Naive thymus-derived CD8-positive, alpha-beta T cell (primary cell): Measurements from ENCODE around the gene THRSP. TPM values are rescaled to one million over a fixed set of nuclear protein-coding genes. Genes with fewer than 3 reads are reported as not detected.
A peak's percentile ranks its signal among the peaks of the same experiment; 100 is the strongest.
"Not testable (repeated sequence)": the region's sequence is repeated elsewhere in the genome, so short reads cannot be mapped to it uniquely, and the experiment has no call there.

ENCODE experiments used
- ATAC-seq, 2 donors: fragments of 150-1000 bp; cut with Tn5 transposase in 1 of 2; sonication (Bioruptor Pico), chemical (Tn5 transposase) in 1 of 2; 1 replicate in 1 of 2; 2 replicates in 1 of 2; pipeline ENCODE4 v1.10.0; 2021; ENCODE audit warnings: mild to moderate bottlenecking in 2 of 2, moderate library complexity in 2 of 2
- POLR2A ChIA-PET: fragments of 350-600 bp; sonication (Branson Sonifier 250); formaldehyde crosslinking; loops from one replicate; lab custom pipeline; 2021; ENCODE audit warnings: antibody characterized with exemption; lab: Charles Lee
- DNase-seq, 10 donors: peaks; one replicate each; pipeline versions ENCODE4 v3.0.0 to v3.0.0-alpha.2; 2020 to 2022
- H3K27ac Mint-ChIP-seq, 10 donors: one replicate each; pipeline ENCODE4 v1.8.0; 2020 to 2022; ENCODE audit warnings: mild to moderate bottlenecking in 10 of 10, mixed read lengths in 10 of 10, moderate library complexity in 4 of 10, inconsistent platforms in 1 of 10
- H3K27me3 Mint-ChIP-seq, 5 donors: one replicate each; pipeline ENCODE4 v1.8.0; 2021 to 2022; ENCODE audit warnings: mixed read lengths in 5 of 5
- H3K36me3 Mint-ChIP-seq, 3 donors: one replicate each; pipeline ENCODE4 v1.8.0; 2020 to 2022; ENCODE audit warnings: mixed read lengths in 3 of 3, mild to moderate bottlenecking in 2 of 3, inconsistent platforms in 1 of 3
- H3K4me1 Mint-ChIP-seq, 4 donors: one replicate each; pipeline ENCODE4 v1.8.0; 2021 to 2022; ENCODE audit warnings: mixed read lengths in 4 of 4
- H3K4me3 Mint-ChIP-seq, 10 donors: one replicate each; pipeline ENCODE4 v1.8.0; 2020 to 2022; ENCODE audit warnings: mild to moderate bottlenecking in 10 of 10, mixed read lengths in 10 of 10, moderate library complexity in 6 of 10, inconsistent platforms in 1 of 10
- H3K9me3 Mint-ChIP-seq, 9 donors: one replicate each; pipeline ENCODE4 v1.8.0; 2020 to 2022; ENCODE audit warnings: mixed read lengths in 9 of 9, mild to moderate bottlenecking in 3 of 9, inconsistent platforms in 1 of 9, moderate library complexity in 1 of 9
- polyA plus RNA-seq, 3 donors: library from polyadenylated mRNA; unstranded; fragments of 300-500 nt; fragmentation: Illumina TruSeq; gene quantifications; one replicate each; pipeline ENCODE4 v1.2.3, GENCODE V29; 2021
- total RNA-seq, 8 experiments: library from RNA in 2 of 8; stranded (reverse) in 2 of 8; gene quantifications; one replicate each; pipeline ENCODE4 v1.2.3 and lab custom pipeline; 2021 to 2026

The THRSP gene
- not detected for total RNA-seq
- polyA plus RNA-seq: not detected
- total RNA-seq (lab: John Stamatoyannopoulos, UW): 0 reads per million in 6 experiments

- no peaks in the 10 kb centered on the region for H3K27me3 Mint-ChIP-seq
- H3K4me1 Mint-ChIP-seq: no peaks in the 10 kb centered on the region
- H3K4me3 Mint-ChIP-seq: no peak within 1 kb of the TSS
- H3K9me3 Mint-ChIP-seq: no peaks in the 10 kb centered on the region
- H3K36me3 Mint-ChIP-seq: peaks cover 0 to 18% (median 14%) of the 10 kb centered on the region in 3 donors
- POLR2A ChIA-PET: no interaction called here
- H3K27ac Mint-ChIP-seq: peak within 1 kb of the TSS in 2 of 10 donors; percentile 14 to 41
- no peak for ATAC-seq
- DNase-seq: no peak
Measured at GRCh38 chr11:78063440-78064181, at the start of gene THRSP. THRSP (plus strand) TSS chr11:78063861; CDS start chr11:78063882, 21 bp downstream.

DNA sequence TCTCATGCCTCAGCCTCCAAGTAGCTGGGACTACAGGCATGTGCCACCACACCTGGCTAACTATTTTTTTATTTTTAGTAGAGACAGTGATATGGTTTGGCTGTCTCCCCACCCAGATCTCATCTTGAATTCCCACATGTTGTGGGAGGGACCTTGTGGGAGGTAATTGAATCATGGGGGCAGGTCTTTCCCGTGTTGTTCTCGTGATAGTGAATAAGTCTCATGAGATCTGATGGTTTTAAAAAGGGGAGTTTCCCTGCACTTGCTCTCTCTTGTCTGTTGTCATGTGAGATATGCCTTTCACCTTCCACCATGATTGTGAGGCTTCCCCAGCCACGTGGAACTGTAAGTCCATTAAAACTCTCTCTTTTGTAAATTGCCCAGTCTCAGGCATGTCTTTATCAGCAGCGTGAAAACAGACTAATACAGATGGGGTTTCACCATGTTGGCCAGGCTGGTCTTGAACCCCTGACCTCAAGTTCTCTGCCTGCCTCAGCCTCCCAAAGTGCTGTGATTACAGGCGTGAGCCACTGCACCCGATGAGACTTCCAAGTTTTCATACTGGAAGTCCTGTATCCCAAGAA lies 48.6 kb upstream of the THRSP start:
- ATAC-seq, H3K27ac Mint-ChIP-seq, H3K36me3 Mint-ChIP-seq, H3K27me3 Mint-ChIP-seq, POLR2A ChIA-PET, H3K4me1 Mint-ChIP-seq, H3K9me3 Mint-ChIP-seq, DNase-seq, H3K4me3 Mint-ChIP-seq: not testable (repeated sequence)

GRCh38 chr11:78015878-78016277 lies 47.8 kb upstream of the THRSP start:
- ATAC-seq (no peak), DNase-seq (no peak)
- no peak overlapping the region for H3K27ac Mint-ChIP-seq
- no peak overlapping the region for H3K4me3 Mint-ChIP-seq
- no peaks in the 10 kb centered on the region for H3K9me3 Mint-ChIP-seq
- POLR2A ChIA-PET: no interaction called here
- H3K4me1 Mint-ChIP-seq: no peaks in the 10 kb centered on the region
- peaks cover 0 to 6% (median 2%) of the 10 kb centered on the region in 5 donors for H3K27me3 Mint-ChIP-seq
- no peaks in the 10 kb centered on the region for H3K36me3 Mint-ChIP-seq

- H3K4me1 Mint-ChIP-seq: peaks cover 2 to 7% (median 3%) of the 10 kb centered on the region in 4 donors
- H3K36me3 Mint-ChIP-seq: no peaks in the 10 kb centered on the region
- H3K4me3 Mint-ChIP-seq: no peak overlapping the region
- peaks cover 12 to 28% (median 21%) of the 10 kb centered on the region in 5 donors for H3K27me3 Mint-ChIP-seq
- POLR2A ChIA-PET: no interaction called here
- no peak overlapping the region for H3K27ac Mint-ChIP-seq
- ATAC-seq (no peak), DNase-seq (no peak)
- H3K9me3 Mint-ChIP-seq: no peaks in the 10 kb centered on the region
Measured at GRCh38 chr11:78019808-78020207, 43.9 kb upstream of the THRSP start.

DNA sequence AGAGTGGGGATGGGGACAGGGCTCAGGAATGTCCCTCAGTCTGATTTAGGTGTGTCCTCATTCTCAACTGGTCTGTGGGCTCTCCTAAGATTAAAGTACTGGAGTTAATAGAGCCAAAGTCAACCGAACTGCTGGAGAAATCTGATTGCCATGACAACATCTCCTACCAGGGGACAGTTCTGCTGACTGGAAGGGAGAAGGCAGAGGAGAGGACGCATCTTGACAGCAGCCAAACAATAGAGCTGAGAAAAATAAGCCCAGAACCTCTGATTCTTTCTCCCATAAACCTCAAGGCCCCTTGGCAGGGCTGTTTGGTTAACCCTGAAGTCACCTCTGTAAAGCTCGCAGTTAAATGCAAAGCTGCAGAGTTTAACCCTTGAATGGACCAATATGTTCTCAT lies 43.4 kb upstream of the THRSP start:
- Mint-ChIP-seq H3K9me3 (no peaks in the 10 kb centered on the region), H3K4me3 (no peak overlapping the region), H3K27ac (no peak overlapping the region), H3K27me3 (peaks cover 12 to 28% (median 21%) of the 10 kb centered on the region in 5 donors), H3K4me1 (peaks cover 2 to 7% (median 3%) of the 10 kb centered on the region in 4 donors), H3K36me3 (no peaks in the 10 kb centered on the region)
- DNase-seq (no peak), ATAC-seq (no peak)
- POLR2A ChIA-PET: no interaction called here

- H3K27ac Mint-ChIP-seq: peak overlapping the region in 3 of 10 donors; percentile 8 to 72 (median 29)
- ATAC-seq (no peak), DNase-seq (no peak)
- no peaks in the 10 kb centered on the region for H3K36me3 Mint-ChIP-seq
- H3K9me3 Mint-ChIP-seq: no peaks in the 10 kb centered on the region
- peaks cover 2 to 7% (median 3%) of the 10 kb centered on the region in 4 donors for H3K4me1 Mint-ChIP-seq
- POLR2A ChIA-PET: no interaction called here
- H3K27me3 Mint-ChIP-seq: peaks cover 12 to 28% (median 21%) of the 10 kb centered on the region in 5 donors
- no peak overlapping the region for H3K4me3 Mint-ChIP-seq
Measured at GRCh38 chr11:78021611-78022010, 42.0 kb upstream of the THRSP start.

DNA sequence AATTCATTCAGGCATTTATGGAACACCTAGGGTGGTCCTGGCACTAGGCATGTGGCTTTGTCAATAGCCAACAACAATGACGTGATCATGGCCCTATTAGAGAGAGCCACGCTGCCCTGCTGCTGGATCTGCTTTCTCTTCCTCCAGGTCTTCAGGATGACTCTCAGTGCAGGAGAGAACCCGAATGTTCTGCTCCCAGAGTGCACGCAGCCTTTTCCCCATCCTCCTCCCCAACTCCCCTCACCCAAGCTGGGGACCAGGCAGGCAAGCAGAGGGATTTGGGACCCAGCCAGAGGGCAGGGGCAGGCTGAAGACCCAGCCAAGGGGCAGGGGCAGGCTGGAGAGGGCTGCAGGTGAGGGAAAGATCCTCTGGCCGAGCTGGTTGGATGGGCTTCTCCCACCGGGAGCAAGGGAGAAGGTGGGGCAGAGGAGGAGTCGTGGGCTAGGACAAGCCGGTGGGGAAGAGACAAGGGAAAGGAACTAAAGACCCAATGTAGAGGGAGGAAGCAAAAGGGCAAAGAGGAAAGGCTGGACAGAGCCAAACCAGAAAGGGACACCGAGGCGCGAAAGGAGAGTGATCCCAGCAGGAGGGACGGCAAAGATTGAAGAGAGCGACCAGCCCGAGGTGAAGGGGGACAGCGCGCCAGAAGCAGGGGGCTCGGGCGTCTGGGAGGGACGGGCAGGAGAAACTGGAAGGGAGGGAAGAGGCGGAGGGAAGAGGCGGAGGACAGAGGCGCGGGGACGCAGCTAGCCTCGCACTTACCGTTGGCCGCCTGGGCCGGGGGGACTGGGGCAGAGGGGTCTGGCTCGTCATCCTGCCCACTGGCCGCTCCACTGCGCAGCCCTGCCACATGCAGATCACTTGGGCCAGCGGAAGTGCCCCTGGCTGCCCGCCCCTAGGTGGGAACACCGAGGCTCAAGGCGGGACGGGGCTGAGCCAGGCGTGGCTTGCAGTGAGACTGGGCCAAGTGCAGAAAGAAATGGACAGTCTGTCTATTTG lies 41.0 kb upstream of the THRSP start, which contains the start of gene KCTD14:
Gene KCTD14 (minus strand): TSS at position 880 of the 1,000 bp plus-strand sequence. CDS start 27 bp downstream, at position 853.
- POLR2A ChIA-PET: no interaction called here

GRCh38 chr11:78023426-78023825 lies 40.2 kb upstream of the THRSP start:
- peaks cover 2 to 7% (median 3%) of the 10 kb centered on the region in 4 donors for H3K4me1 Mint-ChIP-seq
- H3K9me3 Mint-ChIP-seq: no peaks in the 10 kb centered on the region
- no peak for ATAC-seq
- peaks cover 12 to 28% (median 21%) of the 10 kb centered on the region in 5 donors for H3K27me3 Mint-ChIP-seq
- H3K36me3 Mint-ChIP-seq: no peaks in the 10 kb centered on the region
- H3K4me3 Mint-ChIP-seq: no peak overlapping the region
- POLR2A ChIA-PET: no interaction called here
- no peak overlapping the region for H3K27ac Mint-ChIP-seq
- no peak for DNase-seq

More for the DNA sequence above, 41.0 kb upstream of the THRSP start, which contains the start of gene KCTD14:
- Mint-ChIP-seq H3K4me1 (peaks cover 2 to 7% (median 3%) of the 10 kb centered on the region in 4 donors), H3K27me3 (peaks cover 12 to 28% (median 21%) of the 10 kb centered on the region in 5 donors), H3K36me3 (no peaks in the 10 kb centered on the region), H3K9me3 (no peaks in the 10 kb centered on the region), H3K4me3 (peak within 1 kb of the TSS in 2 of 10 donors; percentile 25 to 44), H3K27ac (peak within 1 kb of the TSS in 1 of 10 donors; percentile 50)
- no peak for DNase-seq
- no peak for ATAC-seq

GRCh38 chr11:78025378-78025777 lies 38.3 kb upstream of the THRSP start:
- POLR2A ChIA-PET: interaction anchor here (0.7 kb wide), 1 partner anchor 16 kb away, joined by 4 read pairs; no protein-coding TSS in a partner anchor
- Mint-ChIP-seq H3K27me3 (peaks cover 12 to 28% (median 17%) of the 10 kb centered on the region in 5 donors), H3K27ac (no peak overlapping the region), H3K36me3 (no peaks in the 10 kb centered on the region), H3K4me3 (no peak overlapping the region), H3K4me1 (peaks cover 2 to 7% (median 3%) of the 10 kb centered on the region in 4 donors), H3K9me3 (no peaks in the 10 kb centered on the region)
- no peak for DNase-seq
- ATAC-seq: no peak

- peak overlapping the region in 1 of 10 donors; percentile 19 for H3K27ac Mint-ChIP-seq
- peaks cover 5 to 14% (median 6%) of the 10 kb centered on the region in 5 donors for H3K27me3 Mint-ChIP-seq
- POLR2A ChIA-PET: no interaction called here
- H3K4me1 Mint-ChIP-seq: peaks cover under 1 to 3% (median 1%) of the 10 kb centered on the region in 4 donors
- DNase-seq (no peak), ATAC-seq (no peak)
- H3K4me3 Mint-ChIP-seq: no peak overlapping the region
- no peaks in the 10 kb centered on the region for H3K36me3 Mint-ChIP-seq
- no peaks in the 10 kb centered on the region for H3K9me3 Mint-ChIP-seq
Measured at GRCh38 chr11:78027759-78028158, 35.9 kb upstream of the THRSP start.

- H3K27ac Mint-ChIP-seq, ATAC-seq, POLR2A ChIA-PET, H3K36me3 Mint-ChIP-seq, H3K4me3 Mint-ChIP-seq, H3K4me1 Mint-ChIP-seq, H3K27me3 Mint-ChIP-seq, DNase-seq, H3K9me3 Mint-ChIP-seq: not testable (repeated sequence)
Measured at GRCh38 chr11:78028423-78028822, 35.2 kb upstream of the THRSP start.
